GM12878 (cell line): Measurements from ENCODE around the gene USP31. TPM values are rescaled to one million over a fixed set of nuclear protein-coding genes. Genes with fewer than 3 reads are reported as not detected.

Experiments
- BHLHE40 ChIP-seq, 2 experiments: fragments of 450-650 bp in 1 of 2; IDR thresholded peaks; 2 replicates each; pipeline ENCODE4 v1.6.1; 2011 to 2017; ENCODE audit warnings: low read depth in 2 of 2, borderline replicate concordance in 1 of 2, improper control_type of control experiment in 1 of 2, low read length in 1 of 2, mild to moderate bottlenecking in 1 of 2
- CBX5 ChIP-seq: sonication (generic); IDR thresholded peaks from 2 replicates; pipeline ENCODE4 v1.6.1; 2016; ENCODE audit warnings: low read depth, moderate library complexity, mild to moderate bottlenecking, inconsistent platforms
- CHD4 ChIP-seq: fragments of 200-600 bp; sonication (generic); IDR thresholded peaks from 2 replicates; pipeline ENCODE4 v1.6.1; 2016; ENCODE audit warnings: mild to moderate bottlenecking
- ESRRA ChIP-seq: IDR thresholded peaks from 2 replicates; pipeline ENCODE4 v1.6.1; 2012; ENCODE audit warnings: mild to moderate bottlenecking, low read length, improper control_type of control experiment
- HDAC6 ChIP-seq: fragments of 200-600 bp; sonication (generic); IDR thresholded peaks from one replicate; pipeline ENCODE4 v1.8.0; 2017; ENCODE audit warnings: antibody characterized with exemption; ENCODE audit not compliant: unreplicated experiment
- IKZF1 ChIP-seq: fragments of 450-650 bp; conservative IDR thresholded peaks from 2 replicates; pipeline ENCODE4 v1.6.1; 2017; ENCODE audit warnings: antibody characterized with exemption, mild to moderate bottlenecking
- IKZF2 ChIP-seq, 2 experiments: fragments of 450-650 bp; IDR thresholded peaks; 2 replicates each; pipeline ENCODE4 v1.6.1; 2017; ENCODE audit warnings: mild to moderate bottlenecking in 2 of 2, moderate library complexity in 2 of 2
- KAT2A ChIP-seq: conservative IDR thresholded peaks from 2 replicates; pipeline ENCODE4 v1.6.1; 2011; ENCODE audit warnings: low read depth, low read length; ENCODE audit not compliant: control insufficient read depth
- KLF5 ChIP-seq: fragments of 450-650 bp; IDR thresholded peaks from 2 replicates; pipeline ENCODE4 v1.6.1; 2014; ENCODE audit warnings: mild to moderate bottlenecking; ENCODE audit not compliant: partially characterized antibody
- MAX ChIP-seq: IDR thresholded peaks from 2 replicates; pipeline ENCODE4 v1.6.1; 2012; ENCODE audit warnings: low read depth, low read length, improper control_type of control experiment
- MTA2 ChIP-seq: fragments of 450-650 bp; IDR thresholded peaks from 2 replicates; pipeline ENCODE4 v1.6.1; 2016; ENCODE audit warnings: low read depth, mild to moderate bottlenecking, moderate library complexity
- MYC ChIP-seq: IDR thresholded peaks from 2 replicates; pipeline ENCODE4 v1.6.1; 2011; ENCODE audit warnings: mild to moderate bottlenecking, low read length, moderate library complexity, inconsistent platforms; ENCODE audit not compliant: insufficient read depth, insufficient replicate concordance, insufficient read length, severe bottlenecking
- NFYA ChIP-seq: IDR thresholded peaks from 2 replicates; pipeline ENCODE4 v1.6.1; 2011; ENCODE audit warnings: low read depth, mild to moderate bottlenecking, low read length, improper control_type of control experiment, borderline replicate concordance
- NR2F1 ChIP-seq: fragments of 450-650 bp; conservative IDR thresholded peaks from 2 replicates; pipeline ENCODE4 v1.6.1; 2017; ENCODE audit warnings: mild to moderate bottlenecking
- RCOR1 ChIP-seq: conservative IDR thresholded peaks from 2 replicates; pipeline ENCODE4 v1.6.1; 2012; ENCODE audit warnings: low read depth, low read length, improper control_type of control experiment
- ZNF207 ChIP-seq: fragments of 450-650 bp; IDR thresholded peaks from 2 replicates; pipeline ENCODE4 v1.6.1; 2014; ENCODE audit warnings: antibody characterized with exemption, mild to moderate bottlenecking, borderline replicate concordance
- ZZZ3 ChIP-seq: IDR thresholded peaks from 2 replicates; pipeline ENCODE4 v1.6.1; 2011; ENCODE audit warnings: low read depth; ENCODE audit not compliant: control insufficient read depth, insufficient read length
- polyA plus RNA-seq, 11 experiments: library from polyadenylated mRNA; depleted of rRNA in 4 of 11; unstranded in 6 of 11; stranded (reverse) in 5 of 11; fragments of >200 nt; fragmentation: Nextera tagmentation in 4 of 11; fragmentation: Illumina TruSeq in 1 of 11; extraction: Ambion mirVana in 4 of 11; extraction: Trizol in 1 of 11; gene quantifications; 1 replicate in 1 of 11; 2 replicates in 10 of 11; pipeline versions ENCODE4 v1.2.1 to v1.2.3, GENCODE V29; 2011 to 2016; ENCODE audit warnings: inconsistent platforms in 2 of 11, missing spikeins in 2 of 11, low read depth in 1 of 11
- total RNA-seq, 4 experiments: library from RNA; depleted of rRNA in 3 of 4; stranded (reverse); fragments of >200 nt in 3 of 4; fragmentation: Illumina TruSeq in 1 of 4; extraction: Trizol in 1 of 4; gene quantifications; 2 replicates each; pipeline versions ENCODE4 v1.2.1 to v1.2.3, GENCODE V29; 2013 to 2021
- TF ChIP-seq, protein P1 (sequence below): fragments of 450-650 bp; IDR thresholded peaks from 2 replicates; pipeline ENCODE4 v1.6.1; 2016; ENCODE audit warnings: mild to moderate bottlenecking, moderate library complexity, borderline replicate concordance
- TF ChIP-seq, protein P2 (sequence below): IDR thresholded peaks from 2 replicates; pipeline ENCODE4 v1.6.1; 2011; ENCODE audit warnings: borderline replicate concordance, low read depth, mild to moderate bottlenecking, moderate library complexity, low read length; ENCODE audit not compliant: insufficient read depth, poor library complexity, severe bottlenecking
- TF ChIP-seq, protein P3 (sequence below): IDR thresholded peaks from 2 replicates; pipeline ENCODE4 v1.6.1; 2012; ENCODE audit warnings: low read depth, low read length, improper control_type of control experiment
- TF ChIP-seq, protein P4 (sequence below): fragments of 450-650 bp; formaldehyde crosslinking; IDR thresholded peaks from 2 replicates; pipeline ENCODE4 v1.4.0; 2022; ENCODE audit warnings: mild to moderate bottlenecking, moderate library complexity

Gene USP31
- total and polyA plus RNA-seq, 10 of the 15 experiments (the other 5 are each of a cell fraction or from before 2014, with no cell fraction given), result 0.87 to 6.5 (median 3.2) TPM

DNA sequence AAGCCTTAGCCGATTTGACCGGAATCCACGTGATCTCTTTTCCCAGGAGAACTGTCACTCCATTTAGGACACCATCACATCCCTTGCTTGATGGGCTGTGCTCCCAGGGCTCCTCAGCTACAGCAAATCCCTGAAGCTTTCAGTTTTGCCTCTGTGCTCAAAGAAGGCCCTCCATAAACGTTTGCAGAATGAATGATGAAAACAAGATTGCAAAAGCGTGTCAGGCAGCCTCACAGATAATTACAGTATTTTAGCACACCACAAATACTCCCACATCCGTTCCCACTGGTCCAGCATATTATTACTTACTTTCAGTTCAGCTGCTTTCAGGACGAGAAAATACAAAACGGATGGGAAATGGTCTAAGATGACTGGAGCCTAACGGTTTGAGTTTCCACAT is 84.6 kb downstream of the USP31 start (continued):
- TF ChIP-seq, protein P1, sequence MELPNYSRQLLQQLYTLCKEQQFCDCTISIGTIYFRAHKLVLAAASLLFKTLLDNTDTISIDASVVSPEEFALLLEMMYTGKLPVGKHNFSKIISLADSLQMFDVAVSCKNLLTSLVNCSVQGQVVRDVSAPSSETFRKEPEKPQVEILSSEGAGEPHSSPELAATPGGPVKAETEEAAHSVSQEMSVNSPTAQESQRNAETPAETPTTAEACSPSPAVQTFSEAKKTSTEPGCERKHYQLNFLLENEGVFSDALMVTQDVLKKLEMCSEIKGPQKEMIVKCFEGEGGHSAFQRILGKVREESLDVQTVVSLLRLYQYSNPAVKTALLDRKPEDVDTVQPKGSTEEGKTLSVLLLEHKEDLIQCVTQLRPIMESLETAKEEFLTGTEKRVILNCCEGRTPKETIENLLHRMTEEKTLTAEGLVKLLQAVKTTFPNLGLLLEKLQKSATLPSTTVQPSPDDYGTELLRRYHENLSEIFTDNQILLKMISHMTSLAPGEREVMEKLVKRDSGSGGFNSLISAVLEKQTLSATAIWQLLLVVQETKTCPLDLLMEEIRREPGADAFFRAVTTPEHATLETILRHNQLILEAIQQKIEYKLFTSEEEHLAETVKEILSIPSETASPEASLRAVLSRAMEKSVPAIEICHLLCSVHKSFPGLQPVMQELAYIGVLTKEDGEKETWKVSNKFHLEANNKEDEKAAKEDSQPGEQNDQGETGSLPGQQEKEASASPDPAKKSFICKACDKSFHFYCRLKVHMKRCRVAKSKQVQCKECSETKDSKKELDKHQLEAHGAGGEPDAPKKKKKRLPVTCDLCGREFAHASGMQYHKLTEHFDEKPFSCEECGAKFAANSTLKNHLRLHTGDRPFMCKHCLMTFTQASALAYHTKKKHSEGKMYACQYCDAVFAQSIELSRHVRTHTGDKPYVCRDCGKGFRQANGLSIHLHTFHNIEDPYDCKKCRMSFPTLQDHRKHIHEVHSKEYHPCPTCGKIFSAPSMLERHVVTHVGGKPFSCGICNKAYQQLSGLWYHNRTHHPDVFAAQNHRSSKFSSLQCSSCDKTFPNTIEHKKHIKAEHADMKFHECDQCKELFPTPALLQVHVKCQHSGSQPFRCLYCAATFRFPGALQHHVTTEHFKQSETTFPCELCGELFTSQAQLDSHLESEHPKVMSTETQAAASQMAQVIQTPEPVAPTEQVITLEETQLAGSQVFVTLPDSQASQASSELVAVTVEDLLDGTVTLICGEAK, result no peak
- TF ChIP-seq KLF5 (no peak), NR2F1 (no peak), BHLHE40 (IDR thresholded peaks at IDR 0.05; ENCODE audit: borderline replicate concordance in 1 of 2, low read depth in 2 of 2, low read length in 1 of 2) (peak; percentile 23 to 24; a peak in 1 of 4 replicates), IKZF1 (0 out of 2 replicates have a peak, but pooled peaks have one; percentile 43), ZNF207 (no peak), IKZF2 (IDR thresholded peaks at IDR 0.05) (peak; percentile 59 to 62; a peak in 3 of 4 replicates), NFYA (no peak), MYC (no peak), ESRRA (no peak), KAT2A (no peak), CHD4 (no peak), RCOR1 (no peak), MAX (no peak), MTA2 (peak; percentile 74), HDAC6 (no peak), CBX5 (no peak), ZZZ3 (no peak)
- TF ChIP-seq, protein P2, sequence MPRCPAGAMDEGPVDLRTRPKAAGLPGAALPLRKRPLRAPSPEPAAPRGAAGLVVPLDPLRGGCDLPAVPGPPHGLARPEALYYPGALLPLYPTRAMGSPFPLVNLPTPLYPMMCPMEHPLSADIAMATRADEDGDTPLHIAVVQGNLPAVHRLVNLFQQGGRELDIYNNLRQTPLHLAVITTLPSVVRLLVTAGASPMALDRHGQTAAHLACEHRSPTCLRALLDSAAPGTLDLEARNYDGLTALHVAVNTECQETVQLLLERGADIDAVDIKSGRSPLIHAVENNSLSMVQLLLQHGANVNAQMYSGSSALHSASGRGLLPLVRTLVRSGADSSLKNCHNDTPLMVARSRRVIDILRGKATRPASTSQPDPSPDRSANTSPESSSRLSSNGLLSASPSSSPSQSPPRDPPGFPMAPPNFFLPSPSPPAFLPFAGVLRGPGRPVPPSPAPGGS, result no peak
- TF ChIP-seq, protein P3, sequence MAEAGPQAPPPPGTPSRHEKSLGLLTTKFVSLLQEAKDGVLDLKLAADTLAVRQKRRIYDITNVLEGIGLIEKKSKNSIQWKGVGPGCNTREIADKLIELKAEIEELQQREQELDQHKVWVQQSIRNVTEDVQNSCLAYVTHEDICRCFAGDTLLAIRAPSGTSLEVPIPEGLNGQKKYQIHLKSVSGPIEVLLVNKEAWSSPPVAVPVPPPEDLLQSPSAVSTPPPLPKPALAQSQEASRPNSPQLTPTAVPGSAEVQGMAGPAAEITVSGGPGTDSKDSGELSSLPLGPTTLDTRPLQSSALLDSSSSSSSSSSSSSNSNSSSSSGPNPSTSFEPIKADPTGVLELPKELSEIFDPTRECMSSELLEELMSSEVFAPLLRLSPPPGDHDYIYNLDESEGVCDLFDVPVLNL, result no peak
- TF ChIP-seq, protein P4, sequence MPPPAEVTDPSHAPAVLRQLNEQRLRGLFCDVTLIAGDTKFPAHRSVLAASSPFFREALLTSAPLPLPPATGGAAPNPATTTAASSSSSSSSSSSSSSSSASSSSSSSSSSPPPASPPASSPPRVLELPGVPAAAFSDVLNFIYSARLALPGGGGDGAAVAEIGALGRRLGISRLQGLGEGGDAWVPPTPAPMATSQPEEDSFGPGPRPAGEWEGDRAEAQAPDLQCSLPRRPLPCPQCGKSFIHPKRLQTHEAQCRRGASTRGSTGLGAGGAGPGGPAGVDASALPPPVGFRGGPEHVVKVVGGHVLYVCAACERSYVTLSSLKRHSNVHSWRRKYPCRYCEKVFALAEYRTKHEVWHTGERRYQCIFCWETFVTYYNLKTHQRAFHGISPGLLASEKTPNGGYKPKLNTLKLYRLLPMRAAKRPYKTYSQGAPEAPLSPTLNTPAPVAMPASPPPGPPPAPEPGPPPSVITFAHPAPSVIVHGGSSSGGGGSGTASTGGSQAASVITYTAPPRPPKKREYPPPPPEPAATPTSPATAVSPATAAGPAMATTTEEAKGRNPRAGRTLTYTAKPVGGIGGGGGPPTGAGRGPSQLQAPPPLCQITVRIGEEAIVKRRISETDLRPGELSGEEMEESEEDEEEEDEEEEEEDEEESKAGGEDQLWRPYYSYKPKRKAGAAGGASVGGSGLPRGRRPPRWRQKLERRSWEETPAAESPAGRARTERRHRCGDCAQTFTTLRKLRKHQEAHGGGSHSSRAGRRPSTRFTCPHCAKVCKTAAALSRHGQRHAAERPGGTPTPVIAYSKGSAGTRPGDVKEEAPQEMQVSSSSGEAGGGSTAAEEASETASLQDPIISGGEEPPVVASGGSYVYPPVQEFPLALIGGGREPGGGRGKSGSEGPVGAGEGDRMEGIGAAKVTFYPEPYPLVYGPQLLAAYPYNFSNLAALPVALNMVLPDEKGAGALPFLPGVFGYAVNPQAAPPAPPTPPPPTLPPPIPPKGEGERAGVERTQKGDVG (CRISPR knock-in tag), result no peak
